Trophoblast cell (in vitro differentiated cells and primary cell): Measurements from ENCODE around the gene PPP1R1B.

Source experiments
- DNase-seq, 2 donors: peaks; one replicate each; pipeline ENCODE4 v3.0.0-alpha.2; 2016
- H2AFZ ChIP-seq: 2 replicates; pipeline ENCODE4 v1.6.1; 2013; ENCODE audit warnings: low read length, moderate library complexity, mild to moderate bottlenecking; ENCODE audit not compliant: insufficient read depth, poor library complexity
- H2AK5ac ChIP-seq: 2 replicates; pipeline ENCODE4 v1.6.1; 2013; ENCODE audit warnings: mild to moderate bottlenecking, low read length
- H2BK120ac ChIP-seq: 2 replicates; pipeline ENCODE4 v1.6.1; 2013; ENCODE audit warnings: low read length, mild to moderate bottlenecking, moderate library complexity; ENCODE audit not compliant: insufficient read depth, poor library complexity
- H2BK12ac ChIP-seq: 2 replicates; pipeline ENCODE4 v1.6.1; 2013; ENCODE audit warnings: mild to moderate bottlenecking, low read length, moderate library complexity
- H2BK5ac ChIP-seq: 2 replicates; pipeline ENCODE4 v1.6.1; 2013; ENCODE audit warnings: low read length, low read depth, moderate library complexity, mild to moderate bottlenecking; ENCODE audit not compliant: poor library complexity
- H3K14ac ChIP-seq: 2 replicates; pipeline ENCODE4 v1.6.1; 2013; ENCODE audit warnings: mild to moderate bottlenecking, low read length
- H3K18ac ChIP-seq: 2 replicates; pipeline ENCODE4 v1.6.1; 2013; ENCODE audit warnings: mild to moderate bottlenecking, low read length
- H3K23ac ChIP-seq: 2 replicates; pipeline ENCODE4 v1.6.1; 2013; ENCODE audit warnings: low read length
- H3K27ac ChIP-seq: 2 replicates; pipeline ENCODE4 v1.5.1; 2013; ENCODE audit warnings: low read depth, mild to moderate bottlenecking, inconsistent platforms, low read length, moderate library complexity
- H3K27me3 ChIP-seq: 2 replicates; pipeline ENCODE4 v1.6.1; 2013; ENCODE audit warnings: inconsistent platforms, mild to moderate bottlenecking, low read length, moderate library complexity; ENCODE audit not compliant: insufficient read depth
- H3K36me3 ChIP-seq, 2 experiments: 1 replicate in 1 of 2; 2 replicates in 1 of 2; pipeline ENCODE4 v1.6.1; 2013; ENCODE audit warnings: low read length in 2 of 2, mild to moderate bottlenecking in 2 of 2, moderate library complexity in 1 of 2; ENCODE audit not compliant: insufficient read depth in 2 of 2, control insufficient read depth in 1 of 2
- H3K4ac ChIP-seq: 2 replicates; pipeline ENCODE4 v1.6.1; 2013; ENCODE audit warnings: low read depth, mild to moderate bottlenecking, low read length, moderate library complexity
- H3K4me1 ChIP-seq, 2 experiments: 1 replicate in 1 of 2; 2 replicates in 1 of 2; pipeline ENCODE4 v1.6.1; 2013; ENCODE audit warnings: low read length in 2 of 2, mild to moderate bottlenecking in 2 of 2, moderate library complexity in 1 of 2; ENCODE audit not compliant: insufficient read depth in 2 of 2, control insufficient read depth in 1 of 2
- H3K4me2 ChIP-seq: 2 replicates; pipeline ENCODE4 v1.6.1; 2013; ENCODE audit warnings: inconsistent platforms, mild to moderate bottlenecking, low read length, moderate library complexity
- H3K4me3 ChIP-seq: 2 replicates; pipeline ENCODE4 v1.5.1; 2013; ENCODE audit warnings: mild to moderate bottlenecking, low read depth, low read length, inconsistent platforms
- H3K79me1 ChIP-seq: one replicate; pipeline ENCODE4 v1.6.1; 2013; ENCODE audit warnings: low read length
- H3K79me2 ChIP-seq: 2 replicates; pipeline ENCODE4 v1.6.1; 2013; ENCODE audit warnings: low read length, mild to moderate bottlenecking; ENCODE audit not compliant: control insufficient read depth, insufficient read depth, poor library complexity
- H3K9ac ChIP-seq: 2 replicates; pipeline ENCODE4 v1.6.1; 2013; ENCODE audit warnings: mild to moderate bottlenecking, low read length
- H3K9me3 ChIP-seq: 2 replicates; pipeline ENCODE4 v1.6.1; 2013; ENCODE audit warnings: low read depth, mild to moderate bottlenecking, control low read depth, inconsistent platforms, low read length; ENCODE audit not compliant: insufficient read depth
- H4K12ac ChIP-seq: 2 replicates; pipeline ENCODE4 v1.6.1; 2013; ENCODE audit warnings: low read depth, mild to moderate bottlenecking, low read length, moderate library complexity
- H4K8ac ChIP-seq: 2 replicates; pipeline ENCODE4 v1.6.1; 2013; ENCODE audit warnings: low read depth, mild to moderate bottlenecking, low read length, moderate library complexity
- H4K91ac ChIP-seq: one replicate; pipeline ENCODE4 v1.6.1; 2013; ENCODE audit warnings: low read depth, mild to moderate bottlenecking, low read length, moderate library complexity
- WGBS: extraction: QIAGEN DNeasy Blood & Tissue Kit; methylation state at CpG from one replicate; pipeline ENCODE4 v1.1.7; 2013; ENCODE audit warnings: missing lambda C conversion rate; ENCODE audit not compliant: insufficient read length, insufficient coverage; ENCODE audit errors: extremely low coverage; 5-methylcytosine and 5-hydroxymethylcytosine counted together

Gene PPP1R1B

DNA sequence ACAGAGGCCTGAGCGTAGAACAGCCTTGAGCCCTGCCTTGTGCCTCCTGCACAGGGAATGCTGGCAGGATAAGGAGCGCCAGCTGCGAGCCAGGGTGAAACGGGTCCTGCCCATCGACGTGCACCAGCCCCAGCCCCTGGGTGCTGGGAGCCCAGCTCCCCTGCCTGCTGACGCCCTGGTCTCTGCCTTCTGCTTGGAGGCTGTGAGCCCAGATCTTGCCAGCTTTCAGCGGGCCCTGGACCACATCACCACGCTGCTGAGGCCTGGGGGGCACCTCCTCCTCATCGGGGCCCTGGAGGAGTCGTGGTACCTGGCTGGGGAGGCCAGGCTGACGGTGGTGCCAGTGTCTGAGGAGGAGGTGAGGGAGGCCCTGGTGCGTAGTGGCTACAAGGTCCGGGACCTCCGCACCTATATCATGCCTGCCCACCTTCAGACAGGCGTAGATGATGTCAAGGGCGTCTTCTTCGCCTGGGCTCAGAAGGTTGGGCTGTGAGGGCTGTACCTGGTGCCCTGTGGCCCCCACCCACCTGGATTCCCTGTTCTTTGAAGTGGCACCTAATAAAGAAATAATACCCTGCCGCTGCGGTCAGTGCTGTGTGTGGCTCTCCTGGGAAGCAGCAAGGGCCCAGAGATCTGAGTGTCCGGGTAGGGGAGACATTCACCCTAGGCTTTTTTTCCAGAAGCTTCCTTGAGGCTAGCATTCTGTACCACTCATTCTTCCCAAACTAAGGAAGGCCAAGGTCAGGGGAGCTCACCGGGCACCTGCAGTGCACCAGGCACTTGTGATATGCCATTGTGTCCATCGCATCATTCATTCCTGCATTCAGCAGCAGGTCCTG is 43.4 kb downstream of the PPP1R1B start:
- no CpG with 5 or more reads among the region's 23 CpGs for WGBS
- DNase-seq = no peak
- H4K8ac ChIP-seq = no peak overlapping the region

DNA sequence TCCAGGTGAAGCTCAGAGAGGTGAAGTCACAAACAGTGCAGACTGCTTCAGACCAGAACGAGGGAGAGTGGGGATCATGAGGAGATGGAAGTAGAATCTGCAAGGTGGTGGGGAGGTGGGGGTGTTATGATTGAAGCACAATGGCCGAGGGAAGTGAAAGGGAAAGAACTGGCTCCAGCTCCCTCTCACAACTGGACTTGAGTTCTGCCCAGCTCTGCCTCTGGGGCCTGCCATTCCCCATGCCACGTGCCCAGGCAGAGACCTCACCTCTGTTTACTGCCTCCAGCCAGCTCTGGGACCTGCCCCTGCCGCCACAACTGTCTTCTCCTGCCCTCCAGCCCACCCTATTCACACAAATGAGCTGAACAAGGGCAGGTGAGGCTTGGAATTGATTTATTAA is 44.0 kb downstream of the PPP1R1B start:
- Histone ChIP-seq H4K8ac (no peak overlapping the region), H3K4me1 (peaks cover 19 to 20% of the 10 kb centered on the region in 2 experiments), H3K79me1 (peaks cover 5% of the 10 kb centered on the region), H3K18ac (no peak overlapping the region), H2BK5ac (no peak overlapping the region), H3K36me3 (no peaks in the 10 kb centered on the region), H3K4me3 (no peak overlapping the region), H3K9ac (no peak overlapping the region), H3K14ac (no peak overlapping the region), H3K23ac (no peak overlapping the region), H3K27me3 (peaks cover 21% of the 10 kb centered on the region), H2BK120ac (no peak overlapping the region), H3K79me2 (no peaks in the 10 kb centered on the region), H2BK12ac (no peak overlapping the region), H2AFZ (no peak overlapping the region), H4K12ac (no peak overlapping the region), H3K4ac (no peak overlapping the region), H3K4me2 (no peak overlapping the region), H3K9me3 (no peaks in the 10 kb centered on the region), H2AK5ac (no peak overlapping the region), H4K91ac (no peak overlapping the region), H3K27ac (no peak overlapping the region)
- DNase-seq = no peak
- no CpG with 5 or more reads among the region's 4 CpGs for WGBS

More for the DNA sequence above, 43.4 kb downstream of the PPP1R1B start:
- no peaks in the 10 kb centered on the region for H3K79me2 ChIP-seq
- no peak overlapping the region for H3K18ac ChIP-seq
- no peak overlapping the region for H3K4me3 ChIP-seq
- H2BK120ac ChIP-seq = no peak overlapping the region
- no peak overlapping the region for H3K27ac ChIP-seq
- no peak overlapping the region for H3K23ac ChIP-seq
- H2AK5ac ChIP-seq = no peak overlapping the region
- peaks cover 3% of the 10 kb centered on the region for H3K79me1 ChIP-seq
- no peak overlapping the region for H2BK12ac ChIP-seq
- no peak overlapping the region for H2AFZ ChIP-seq
- H3K4me2 ChIP-seq = no peak overlapping the region
- no peak overlapping the region for H3K9ac ChIP-seq
- H3K36me3 ChIP-seq = no peaks in the 10 kb centered on the region
- no peak overlapping the region for H2BK5ac ChIP-seq
- no peak overlapping the region for H4K91ac ChIP-seq
- no peak overlapping the region for H4K12ac ChIP-seq
- no peak overlapping the region for H3K14ac ChIP-seq
- peaks cover 21% of the 10 kb centered on the region for H3K27me3 ChIP-seq
- peaks cover 13% of the 10 kb centered on the region in 2 experiments for H3K4me1 ChIP-seq
- H3K4ac ChIP-seq = no peak overlapping the region
- H3K9me3 ChIP-seq = no peaks in the 10 kb centered on the region

DNA sequence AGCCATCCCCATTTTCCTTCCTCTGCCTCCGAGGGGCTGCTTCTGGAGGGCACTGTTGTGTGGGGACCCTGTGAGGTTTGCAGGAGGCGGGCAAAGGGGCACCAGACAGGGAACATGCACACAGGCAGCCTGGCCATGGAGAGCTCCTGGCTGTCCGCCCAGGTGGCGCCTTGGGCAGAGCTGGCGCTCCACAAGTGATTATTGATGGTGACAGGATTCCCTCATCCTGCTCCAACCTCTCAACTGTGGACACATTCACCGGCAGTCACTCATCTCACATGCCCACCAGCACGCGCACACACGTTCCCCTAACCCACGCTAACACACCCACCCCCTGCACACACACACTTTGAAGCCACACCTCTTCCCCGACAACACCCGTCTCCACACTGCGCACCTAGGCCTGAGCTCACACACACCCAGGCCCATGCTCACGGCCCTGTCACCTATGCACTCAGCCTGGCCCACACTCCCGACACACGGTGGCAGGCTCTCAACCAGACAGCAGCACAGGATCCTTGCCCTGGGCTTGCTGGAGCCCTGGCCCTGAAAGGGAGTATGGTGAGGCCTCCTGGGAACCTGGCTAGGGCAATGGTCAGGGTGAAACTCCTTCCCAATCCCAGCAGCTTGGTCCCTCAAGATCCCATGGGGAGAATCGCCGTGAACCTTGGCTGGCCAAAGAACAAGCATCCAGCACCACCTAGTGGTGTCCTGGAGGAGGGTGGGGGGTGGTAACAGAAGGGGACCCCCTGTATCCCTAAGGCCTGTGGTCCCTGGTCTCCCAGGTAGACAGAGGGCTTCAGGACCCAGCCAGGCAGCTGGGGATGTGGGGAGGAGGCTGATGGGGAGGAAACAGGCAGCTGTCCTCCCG is 45.1 kb downstream of the PPP1R1B start:
- Histone ChIP-seq H2BK12ac (no peak overlapping the region), H4K91ac (no peak overlapping the region), H3K23ac (no peak overlapping the region), H3K18ac (no peak overlapping the region), H3K79me1 (peaks cover 5% of the 10 kb centered on the region), H3K79me2 (no peaks in the 10 kb centered on the region), H2AK5ac (no peak overlapping the region), H3K4me3 (no peak overlapping the region), H2BK5ac (no peak overlapping the region), H3K36me3 (no peaks in the 10 kb centered on the region), H3K9ac (no peak overlapping the region), H3K9me3 (no peaks in the 10 kb centered on the region), H4K12ac (no peak overlapping the region), H3K14ac (no peak overlapping the region), H3K27ac (no peak overlapping the region), H4K8ac (no peak overlapping the region), H2AFZ (no peak overlapping the region), H3K27me3 (peaks cover 16% of the 10 kb centered on the region), H3K4ac (no peak overlapping the region), H3K4me2 (no peak overlapping the region), H2BK120ac (no peak overlapping the region), H3K4me1 (peaks cover 19 to 20% of the 10 kb centered on the region in 2 experiments)
- 100% methylated on average over 4 of the region's 19 CpGs for WGBS
- DNase-seq = peak in 1 of 2 donors; percentile 16

DNA sequence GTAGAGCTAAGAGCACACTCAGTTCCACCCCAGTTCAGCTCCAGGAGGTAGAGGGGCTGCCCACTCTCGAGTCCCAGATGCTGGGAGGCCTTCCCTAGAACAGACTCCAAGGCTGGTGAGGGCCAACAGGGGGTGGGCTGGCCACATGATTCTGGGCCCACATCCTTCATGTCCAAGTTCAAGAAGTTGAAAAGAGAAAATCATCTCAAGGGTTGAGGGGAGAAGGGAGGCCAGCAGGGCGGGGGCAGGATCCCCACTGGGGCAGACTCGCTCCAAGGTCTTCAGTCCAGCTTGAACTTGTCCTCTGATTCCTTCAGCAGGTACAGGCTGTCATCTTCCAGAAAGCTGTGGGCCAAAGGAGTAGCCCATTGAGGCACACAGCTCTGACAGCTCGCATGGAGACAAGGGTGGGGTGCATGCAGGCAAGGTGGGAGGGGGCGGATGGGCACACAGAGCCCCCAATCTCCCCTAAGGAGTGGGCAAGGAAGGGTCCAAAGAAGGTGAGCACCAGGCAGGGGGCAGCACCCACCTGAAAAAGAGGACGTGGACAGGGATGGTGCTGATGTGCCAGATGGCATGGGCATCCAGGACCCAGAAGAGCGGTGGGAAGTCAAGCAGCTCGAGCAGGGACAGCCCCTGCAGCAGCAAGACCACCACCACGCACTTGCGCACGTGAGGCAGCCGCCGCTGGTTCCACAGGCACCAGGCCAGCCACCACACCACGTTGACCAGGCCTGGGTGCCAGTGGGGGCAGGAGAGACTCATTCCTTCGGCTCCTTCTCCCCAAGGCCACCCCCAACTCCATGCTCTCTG is 46.0 kb downstream of the PPP1R1B start:
- Histone ChIP-seq H2BK5ac (no peak overlapping the region), H3K23ac (no peak overlapping the region), H3K4me3 (no peak overlapping the region), H3K9ac (no peak overlapping the region), H2BK12ac (no peak overlapping the region), H2AFZ (no peak overlapping the region), H3K79me1 (peaks cover 5% of the 10 kb centered on the region), H3K14ac (no peak overlapping the region), H4K91ac (no peak overlapping the region), H3K4me1 (peaks cover 13 to 15% of the 10 kb centered on the region in 2 experiments), H2AK5ac (no peak overlapping the region), H3K9me3 (peaks cover 2% of the 10 kb centered on the region), H3K4me2 (no peak overlapping the region), H3K36me3 (no peaks in the 10 kb centered on the region), H3K27ac (no peak overlapping the region), H3K79me2 (no peaks in the 10 kb centered on the region), H4K8ac (no peak overlapping the region), H4K12ac (no peak overlapping the region), H3K4ac (no peak overlapping the region), H3K27me3 (peaks cover 10% of the 10 kb centered on the region), H2BK120ac (no peak overlapping the region), H3K18ac (no peak overlapping the region)
- no CpG with 5 or more reads among the region's 15 CpGs for WGBS
- DNase-seq = no peak
